C1 segment of cervical spinal cord (tissue), 14 donors: ENCODE results near the gene PAN2.
"Not testable (repeated sequence)": the region's sequence is repeated elsewhere in the genome, so short reads cannot be mapped to it uniquely, and the experiment has no call there.

Experiments
- DNase-seq, 14 donors: peaks; one replicate each; lab custom pipeline; 2025; lab: John Stamatoyannopoulos, UW

Gene PAN2

DNA sequence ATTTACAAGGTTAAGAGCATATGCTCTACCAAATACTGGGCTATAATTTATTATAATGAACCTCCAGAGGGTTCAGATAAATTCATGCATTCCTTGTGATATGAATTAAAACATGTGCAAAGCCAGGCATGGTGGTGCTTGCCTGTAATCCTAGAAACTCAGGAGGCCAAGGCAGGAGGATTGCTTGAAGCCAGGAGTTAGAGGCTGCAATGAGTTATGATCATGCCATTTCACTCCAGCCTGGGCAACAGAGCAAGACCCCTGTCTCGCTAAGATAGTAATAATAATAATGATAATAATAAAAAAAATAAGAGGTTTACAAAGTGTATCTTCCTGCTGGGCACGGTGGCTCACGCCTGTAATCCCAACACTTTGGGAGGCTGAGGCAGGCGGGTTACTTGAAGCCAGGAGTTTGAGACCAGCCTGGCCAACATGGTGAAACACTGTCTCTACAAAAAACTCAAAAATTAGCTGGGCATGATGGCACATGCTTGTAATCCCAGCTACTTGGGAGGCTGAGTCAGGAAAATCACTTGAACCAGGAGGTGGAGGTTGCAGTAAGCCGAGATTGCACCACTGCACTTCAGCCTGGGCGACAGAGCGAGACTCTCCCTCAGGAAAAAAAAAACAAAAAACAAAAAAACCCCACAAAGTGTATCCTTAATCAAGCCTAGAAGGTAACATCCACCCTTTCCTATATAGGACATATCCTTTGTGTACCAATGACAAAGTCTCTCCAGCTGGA lies 26.4 kb downstream of the PAN2 start:
- DNase-seq: no peak

GRCh38 chr12:56304872-56305590 lies 28.8 kb downstream of the PAN2 start:
- DNase-seq: no peak

DNA sequence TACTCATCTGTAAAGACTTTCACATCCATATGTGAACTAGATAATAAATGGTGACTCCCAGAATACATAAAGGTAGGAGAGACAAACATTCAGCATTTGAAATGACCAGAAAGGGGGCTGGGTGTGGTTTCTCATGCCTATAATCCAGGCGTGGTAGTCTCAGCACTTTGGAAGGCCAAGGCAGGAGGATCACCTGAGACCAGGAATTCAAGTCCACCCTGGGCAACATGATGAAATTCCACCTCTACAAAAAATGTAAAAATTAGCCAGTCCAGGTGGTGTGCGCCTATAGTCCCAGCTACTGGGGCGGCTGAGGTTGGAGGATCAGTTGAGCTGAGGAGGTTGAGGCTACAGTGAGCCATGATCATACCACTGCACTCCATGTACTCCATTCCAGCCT lies 29.5 kb downstream of the PAN2 start:
- DNase-seq: no peak

DNA sequence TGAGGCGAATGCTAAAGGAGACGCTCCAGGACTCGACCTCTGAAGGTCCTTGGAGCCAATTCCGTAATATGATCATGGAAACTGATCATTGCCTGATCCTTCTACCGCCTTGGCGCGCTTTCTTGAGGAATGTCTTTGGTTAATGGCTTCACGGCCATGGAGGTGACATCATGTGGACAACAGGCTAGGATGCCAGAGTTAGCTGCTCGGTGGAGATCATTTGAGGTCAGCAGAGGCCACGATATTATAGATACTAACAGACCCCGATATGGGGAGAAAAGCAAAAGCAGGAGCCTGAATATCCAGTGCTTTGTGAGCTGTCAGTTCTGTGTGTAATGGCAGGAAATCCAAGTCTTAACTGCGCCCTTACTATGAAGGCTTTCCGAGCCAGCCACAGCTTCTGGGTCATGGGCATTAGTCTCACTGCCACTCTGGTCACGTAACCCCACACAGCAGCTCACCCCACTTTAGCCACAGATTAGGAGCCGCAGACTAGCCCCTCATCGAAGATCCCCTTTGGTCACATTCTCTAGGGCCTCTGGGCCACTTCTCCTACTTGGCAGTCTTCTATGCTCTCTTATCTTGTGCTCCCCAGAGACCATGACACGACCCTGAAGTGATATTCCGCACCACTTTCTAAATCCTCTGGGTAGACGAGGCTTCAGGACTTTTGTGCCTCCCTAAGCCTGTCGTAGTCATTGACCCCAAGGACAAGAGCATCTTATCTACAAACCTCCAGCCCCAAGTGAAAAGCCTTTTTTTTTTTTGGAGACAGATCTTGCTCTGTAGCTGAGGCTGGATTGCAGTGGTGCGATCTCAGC lies 32.9 kb downstream of the PAN2 start:
- DNase-seq: no peak

DNA sequence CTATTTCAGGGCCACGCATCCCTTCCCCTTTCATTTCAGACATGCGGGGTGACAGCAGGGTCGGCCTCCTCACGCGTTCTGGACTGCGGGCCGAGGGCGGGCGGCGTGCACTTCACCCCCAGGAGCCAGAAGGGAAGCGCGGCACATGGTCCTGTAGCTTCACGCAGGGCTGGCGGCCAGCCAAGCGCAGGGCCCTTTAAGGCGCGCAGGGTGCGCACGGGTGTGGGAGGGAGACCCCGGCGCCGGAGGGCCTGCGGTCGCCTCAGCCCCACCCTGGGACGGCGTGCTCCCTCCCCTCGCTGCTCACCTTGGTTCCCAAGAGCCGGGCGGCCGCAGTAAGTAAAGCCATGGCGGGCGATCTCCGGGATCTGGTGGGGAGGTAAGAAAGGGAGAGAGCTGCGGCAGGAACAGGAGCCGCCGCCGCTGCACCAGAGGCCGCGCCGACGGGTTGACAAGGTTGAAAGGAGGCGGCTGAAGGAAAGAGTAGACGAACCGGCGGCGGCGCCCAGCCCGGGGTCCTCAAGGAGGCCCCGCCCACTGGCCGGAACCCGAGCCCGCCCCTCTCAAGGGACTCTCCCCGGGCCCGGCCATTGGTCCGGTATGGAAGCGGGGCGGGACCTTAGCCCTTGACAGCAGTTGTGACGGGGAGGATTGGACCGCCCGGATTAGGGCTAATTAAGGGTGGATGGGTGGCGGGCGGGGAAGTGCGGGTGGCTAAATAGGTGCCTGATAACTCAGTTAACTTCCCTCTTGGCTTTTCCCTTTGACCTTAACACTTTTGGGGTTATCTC lies 33.8 kb downstream of the PAN2 start, which contains the start of gene CS:
CS (minus strand) TSS at position 478 of the 791 bp plus-strand sequence; CDS start at position 349, 129 bp downstream.
- peak; percentile 56 to 97 (median 91) for DNase-seq

DNA sequence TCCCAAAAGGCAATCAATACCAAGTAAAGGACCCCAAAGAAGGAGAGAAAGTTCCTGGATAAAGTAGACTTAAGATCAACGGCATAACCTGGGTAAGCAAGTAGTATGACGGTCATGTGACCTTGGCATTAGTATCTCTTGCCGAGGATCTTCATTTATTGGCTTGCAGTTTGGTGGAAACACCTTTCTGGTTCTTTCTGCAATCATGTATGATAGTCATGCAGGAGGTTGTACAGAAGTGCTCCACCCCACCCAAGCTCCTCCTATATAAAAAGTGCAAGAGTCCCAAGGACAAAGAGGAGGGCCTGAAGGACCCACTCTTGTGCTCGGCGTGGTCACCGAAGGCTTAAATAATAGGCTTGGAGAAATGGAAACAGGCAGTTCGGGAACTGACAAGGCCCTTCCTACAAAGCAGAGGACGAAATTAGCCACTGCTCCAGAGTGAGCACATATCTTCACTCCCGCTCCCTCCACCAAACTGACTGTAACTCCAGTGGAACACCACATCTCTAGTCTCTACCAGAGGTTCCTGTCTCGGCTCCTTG lies 34.4 kb downstream of the PAN2 start:
- DNase-seq: peak in 2 of 14 donors; percentile 46 to 71

DNA sequence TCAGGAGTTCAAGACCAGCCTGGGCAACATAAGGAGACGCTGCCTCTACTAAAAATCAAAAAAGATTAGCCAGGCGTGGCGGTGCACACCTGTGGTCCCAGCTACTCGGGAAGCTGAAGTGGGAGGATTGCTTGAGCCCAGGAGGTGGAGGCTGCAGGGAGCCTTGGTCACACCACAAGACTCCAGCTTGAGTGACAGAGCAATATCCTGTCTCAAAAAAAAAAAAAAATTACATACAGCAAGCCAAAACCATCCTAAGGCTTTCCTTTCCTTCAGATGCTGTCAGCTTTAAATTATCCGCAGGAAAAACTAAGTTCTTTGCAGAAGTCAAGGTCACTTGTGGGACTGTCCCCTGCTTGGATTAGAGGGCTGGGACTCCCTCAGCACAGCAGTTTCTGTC lies 35.0 kb downstream of the PAN2 start:
- DNase-seq: no peak

DNA sequence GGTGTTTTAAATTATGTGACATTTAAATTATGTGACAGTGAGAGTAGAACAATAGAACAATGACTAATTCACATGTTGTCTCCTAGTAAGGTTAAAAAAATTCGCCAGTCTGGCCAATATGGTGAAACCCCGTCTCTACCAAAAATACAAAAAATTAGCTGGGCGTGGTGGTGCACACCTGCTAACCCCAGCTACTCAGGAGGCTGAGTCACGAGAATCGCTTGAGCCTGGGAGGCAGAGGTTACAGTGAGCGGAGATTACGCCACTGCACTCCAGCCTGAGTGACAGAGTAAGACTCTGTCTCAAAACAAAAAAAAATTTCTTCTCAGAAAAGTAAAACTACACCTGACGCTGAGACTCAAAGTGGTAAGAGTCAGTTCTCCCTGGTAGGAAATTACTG lies 36.4 kb downstream of the PAN2 start:
- no peak for DNase-seq

DNA sequence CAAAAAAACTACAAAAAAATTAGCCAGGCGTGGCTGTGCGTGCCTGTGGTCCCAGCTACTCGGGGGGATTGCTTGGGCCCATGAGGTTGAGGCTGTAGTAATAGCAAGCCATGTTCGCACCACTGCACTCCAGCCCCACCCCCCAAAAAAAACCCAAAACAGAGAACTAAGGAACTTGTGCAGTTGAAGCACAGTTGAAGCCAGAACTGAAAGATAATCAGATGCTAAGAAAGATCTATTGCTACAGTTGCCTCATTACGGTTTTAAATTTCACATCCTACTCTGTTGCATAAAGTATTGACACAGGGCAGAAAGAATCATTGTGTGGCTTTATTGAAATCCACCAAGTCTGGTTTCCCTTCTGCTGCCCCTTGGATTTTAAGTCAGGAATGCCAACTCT lies 37.5 kb downstream of the PAN2 start:
- no peak for DNase-seq

- DNase-seq: no peak
Observed at GRCh38 chr12:56293795-56294194, 40.0 kb downstream of the PAN2 start.

- DNase-seq: no peak
Observed at GRCh38 chr12:56288705-56289387, 45.0 kb downstream of the PAN2 start.

GRCh38 chr12:56286044-56286830 lies 47.6 kb downstream of the PAN2 start:
- DNase-seq: no peak

GRCh38 chr12:56284263-56284662 lies 49.5 kb downstream of the PAN2 start:
- not testable (repeated sequence) for DNase-seq

GRCh38 chr12:56282579-56282978 lies 51.2 kb downstream of the PAN2 start:
- DNase-seq: no peak

DNA sequence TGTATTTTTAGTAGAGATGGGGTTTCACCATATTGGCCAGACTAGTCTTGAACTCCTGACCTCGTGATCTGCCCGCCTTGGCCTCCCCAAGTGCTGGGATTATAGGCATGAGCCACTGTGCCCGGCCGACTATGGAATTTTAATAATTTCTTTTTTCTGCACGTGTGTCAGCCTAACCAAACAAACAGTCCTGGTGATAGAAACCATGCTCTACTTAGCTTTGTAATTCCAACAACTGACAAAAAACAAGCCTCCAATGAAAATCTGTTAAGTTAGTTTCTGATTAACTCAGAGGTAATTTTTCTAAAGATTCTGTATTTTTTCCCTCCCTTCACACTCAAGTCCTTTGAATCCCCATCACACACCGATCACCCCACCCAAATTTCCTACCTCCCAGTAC lies 51.8 kb downstream of the PAN2 start:
- no peak for DNase-seq

DNA sequence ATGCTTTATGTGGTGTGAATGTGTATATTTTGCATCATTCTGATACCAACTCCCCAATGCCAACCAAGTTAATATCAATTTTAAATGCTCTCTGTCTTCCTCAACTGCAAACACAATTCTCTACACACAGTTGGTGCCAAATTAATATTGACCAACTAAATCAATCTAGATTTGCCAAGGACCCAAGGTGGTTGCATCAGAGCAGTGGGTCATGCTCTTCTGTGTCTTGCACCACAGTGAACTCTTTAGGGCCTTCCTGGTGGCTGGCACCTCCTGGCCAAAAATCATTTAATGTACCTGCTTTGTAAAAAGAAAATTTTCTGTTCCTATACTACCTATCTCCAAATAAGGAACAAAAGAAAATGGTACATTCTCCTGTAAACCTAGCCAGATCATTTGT lies 53.0 kb downstream of the PAN2 start:
- no peak for DNase-seq

GRCh38 chr12:56278905-56279304 lies 54.9 kb downstream of the PAN2 start:
- DNase-seq: no peak

- no peak for DNase-seq
Observed at GRCh38 chr12:56274299-56274698, 59.5 kb downstream of the PAN2 start.

DNA sequence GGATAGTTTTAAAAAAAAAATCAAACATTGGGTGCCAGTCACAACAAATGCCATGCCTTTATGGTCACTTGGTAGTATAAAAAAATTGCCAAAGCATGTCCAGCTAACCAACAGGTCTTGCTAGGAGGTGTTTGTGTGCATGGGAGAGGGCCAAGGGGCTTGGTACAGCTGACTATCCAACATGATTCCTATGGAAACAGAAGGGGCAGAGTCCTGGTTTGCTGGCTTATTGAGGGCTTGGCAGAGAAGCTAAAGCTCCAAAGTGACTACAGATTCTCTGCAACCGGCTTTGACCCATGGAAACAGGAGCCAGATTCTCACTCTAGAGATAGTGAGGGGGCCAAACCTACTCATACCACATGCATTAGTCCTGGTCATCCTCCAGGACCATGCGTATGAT lies 61.3 kb downstream of the PAN2 start:
- DNase-seq: not testable (repeated sequence)

- DNase-seq: no peak
Observed at GRCh38 chr12:56271031-56271430, 62.8 kb downstream of the PAN2 start.
